ENCODE data around the gene BFSP1.

The BFSP1 gene

GRCh38 chr20:17504066-17504897 is 26.9 kb downstream of the BFSP1 start:
- no peak for DNase-seq (ENCODE audit: low spot score)
- in situ Hi-C loops (cut with MboI; ENCODE audit: low pct_unique_long_range_greater_than_20kb, low sequenced_read_pairs, unreplicated experiment) = loop anchor here (25.0 kb wide), 1 partner anchor 783 kb away; the partner anchor contains the start of gene ZNF133
- TF ChIP-seq CTCF (IDR thresholded peaks at IDR 0.05; ENCODE audit: extremely low read depth, insufficient read depth, missing control alignments) = no peak

GRCh38 chr20:17503301-17504065 is 27.7 kb downstream of the BFSP1 start:
- no peak for TF ChIP-seq CTCF (IDR thresholded peaks at IDR 0.05; ENCODE audit: extremely low read depth, insufficient read depth, missing control alignments)
- no peak for DNase-seq (ENCODE audit: low spot score)
- in situ Hi-C loops (cut with MboI; ENCODE audit: low pct_unique_long_range_greater_than_20kb, low sequenced_read_pairs, unreplicated experiment) = loop anchor here (25.0 kb wide), 1 partner anchor 784 kb away; the partner anchor contains the start of gene ZNF133

GRCh38 chr20:17502105-17502504 is 29.1 kb downstream of the BFSP1 start:
- no peak for TF ChIP-seq CTCF (IDR thresholded peaks at IDR 0.05; ENCODE audit: extremely low read depth, insufficient read depth, missing control alignments)
- DNase-seq (ENCODE audit: low spot score) = no peak
- in situ Hi-C loops (cut with MboI; ENCODE audit: low pct_unique_long_range_greater_than_20kb, low sequenced_read_pairs, unreplicated experiment) = loop anchor here (25.0 kb wide), 1 partner anchor 785 kb away; the partner anchor contains the start of gene ZNF133

- in situ Hi-C loops (cut with MboI; ENCODE audit: low pct_unique_long_range_greater_than_20kb, low sequenced_read_pairs, unreplicated experiment) = loop anchor here (25.0 kb wide), 1 partner anchor 786 kb away; the partner anchor contains the start of gene ZNF133
- DNase-seq (ENCODE audit: low spot score) = no peak
- no peak for TF ChIP-seq CTCF (IDR thresholded peaks at IDR 0.05; ENCODE audit: extremely low read depth, insufficient read depth, missing control alignments)
These were observed 29.5 kb downstream of the BFSP1 start for GRCh38 chr20:17501701-17502100.

GRCh38 chr20:17500826-17501225 is 30.4 kb downstream of the BFSP1 start:
- in situ Hi-C loops (cut with MboI; ENCODE audit: low pct_unique_long_range_greater_than_20kb, low sequenced_read_pairs, unreplicated experiment) = loop anchor here (25.0 kb wide), 1 partner anchor 786 kb away; the partner anchor contains the start of gene ZNF133
- no peak for TF ChIP-seq CTCF (IDR thresholded peaks at IDR 0.05; ENCODE audit: extremely low read depth, insufficient read depth, missing control alignments)
- DNase-seq (ENCODE audit: low spot score) = no peak

- no peak for DNase-seq (ENCODE audit: low spot score)
- no peak for TF ChIP-seq CTCF (IDR thresholded peaks at IDR 0.05; ENCODE audit: extremely low read depth, insufficient read depth, missing control alignments)
- in situ Hi-C loops (cut with MboI; ENCODE audit: low pct_unique_long_range_greater_than_20kb, low sequenced_read_pairs, unreplicated experiment) = loop anchor here (25.0 kb wide), 1 partner anchor 787 kb away; the partner anchor contains the start of gene ZNF133
These were observed 30.9 kb downstream of the BFSP1 start for GRCh38 chr20:17500271-17500670.
